Naive thymus-derived CD8-positive, alpha-beta T cell (primary cell): ENCODE results near the gene TRAF3. TPM values are rescaled to one million over a fixed set of nuclear protein-coding genes. Genes with fewer than 3 reads are reported as not detected.
"Not testable (repeated sequence)": the region's sequence is repeated elsewhere in the genome, so short reads cannot be mapped to it uniquely, and the experiment has no call there.

Experiments
- ATAC-seq, 2 donors: fragments of 150-1000 bp; cut with Tn5 transposase in 1 of 2; sonication (Bioruptor Pico), chemical (Tn5 transposase) in 1 of 2; 1 replicate in 1 of 2; 2 replicates in 1 of 2; pipeline ENCODE4 v1.10.0; 2021; ENCODE audit warnings: mild to moderate bottlenecking in 2 of 2, moderate library complexity in 2 of 2
- POLR2A ChIA-PET: fragments of 350-600 bp; sonication (Branson Sonifier 250); formaldehyde crosslinking; loops from one replicate; lab custom pipeline; 2021; ENCODE audit warnings: antibody characterized with exemption; lab: Charles Lee
- DNase-seq, 10 donors: peaks; one replicate each; pipeline versions ENCODE4 v3.0.0 to v3.0.0-alpha.2; 2020 to 2022
- H3K27ac Mint-ChIP-seq, 10 donors: one replicate each; pipeline ENCODE4 v1.8.0; 2020 to 2022; ENCODE audit warnings: mild to moderate bottlenecking in 10 of 10, mixed read lengths in 10 of 10, moderate library complexity in 4 of 10, inconsistent platforms in 1 of 10
- H3K27me3 Mint-ChIP-seq, 5 donors: one replicate each; pipeline ENCODE4 v1.8.0; 2021 to 2022; ENCODE audit warnings: mixed read lengths in 5 of 5
- H3K36me3 Mint-ChIP-seq, 3 donors: one replicate each; pipeline ENCODE4 v1.8.0; 2020 to 2022; ENCODE audit warnings: mixed read lengths in 3 of 3, mild to moderate bottlenecking in 2 of 3, inconsistent platforms in 1 of 3
- H3K4me1 Mint-ChIP-seq, 4 donors: one replicate each; pipeline ENCODE4 v1.8.0; 2021 to 2022; ENCODE audit warnings: mixed read lengths in 4 of 4
- H3K4me3 Mint-ChIP-seq, 10 donors: one replicate each; pipeline ENCODE4 v1.8.0; 2020 to 2022; ENCODE audit warnings: mild to moderate bottlenecking in 10 of 10, mixed read lengths in 10 of 10, moderate library complexity in 6 of 10, inconsistent platforms in 1 of 10
- H3K9me3 Mint-ChIP-seq, 9 donors: one replicate each; pipeline ENCODE4 v1.8.0; 2020 to 2022; ENCODE audit warnings: mixed read lengths in 9 of 9, mild to moderate bottlenecking in 3 of 9, inconsistent platforms in 1 of 9, moderate library complexity in 1 of 9
- polyA plus RNA-seq, 3 donors: library from polyadenylated mRNA; unstranded; fragments of 300-500 nt; fragmentation: Illumina TruSeq; gene quantifications; one replicate each; pipeline ENCODE4 v1.2.3, GENCODE V29; 2021
- total RNA-seq, 8 experiments: library from RNA in 2 of 8; stranded (reverse) in 2 of 8; gene quantifications; one replicate each; pipeline ENCODE4 v1.2.3 and lab custom pipeline; 2021 to 2026

TRAF3 gene
- total and polyA plus RNA-seq, 5 experiments from 2014 or later: 13.3 to 45.2 (median 18.5) TPM

GRCh38 chr14:102827716-102828115 lies 50.5 kb downstream of the TRAF3 start:
- DNase-seq (no peak), ATAC-seq (no peak)
- POLR2A ChIA-PET: no interaction called here

DNA sequence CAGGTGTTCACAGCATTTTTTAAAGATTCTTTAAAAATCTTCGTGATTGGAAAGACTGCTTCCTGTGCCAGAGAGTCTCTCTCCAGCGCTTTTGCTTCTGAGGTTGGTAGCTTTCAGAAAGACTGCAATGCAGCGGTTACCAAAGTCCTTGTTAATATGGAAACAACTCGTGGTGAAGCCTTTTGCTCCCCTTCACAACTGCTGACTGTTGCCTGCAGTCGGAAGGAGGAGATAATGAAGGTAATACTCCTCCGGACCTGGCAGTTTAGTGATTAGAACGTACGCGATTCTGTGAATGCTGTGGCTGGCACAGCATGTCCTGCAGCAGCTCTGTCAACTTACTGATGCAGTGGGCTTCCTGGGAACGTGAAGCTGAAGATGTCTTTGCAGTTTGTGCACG lies 50.9 kb downstream of the TRAF3 start:
- ATAC-seq: no peak
- peaks cover 31 to 58% (median 56%) of the 10 kb centered on the region in 4 donors for H3K4me1 Mint-ChIP-seq
- peak overlapping the region in 1 of 10 donors; percentile 34 for H3K4me3 Mint-ChIP-seq
- no peak for DNase-seq
- H3K9me3 Mint-ChIP-seq: no peaks in the 10 kb centered on the region
- H3K36me3 Mint-ChIP-seq: peaks cover 0 to 29% (median 7%) of the 10 kb centered on the region in 3 donors
- POLR2A ChIA-PET: no interaction called here
- H3K27me3 Mint-ChIP-seq: no peaks in the 10 kb centered on the region
- peak overlapping the region in 3 of 10 donors; percentile 44 to 84 (median 60) for H3K27ac Mint-ChIP-seq

More at GRCh38 chr14:102827716-102828115, 50.5 kb downstream of the TRAF3 start:
- Mint-ChIP-seq H3K4me3 (peak overlapping the region in 1 of 10 donors; percentile 26), H3K36me3 (peaks cover 0 to 25% (median 4%) of the 10 kb centered on the region in 3 donors), H3K4me1 (peaks cover 34 to 62% (median 57%) of the 10 kb centered on the region in 4 donors), H3K9me3 (no peaks in the 10 kb centered on the region), H3K27me3 (no peaks in the 10 kb centered on the region), H3K27ac (no peak overlapping the region)

- DNase-seq: no peak
- H3K27me3 Mint-ChIP-seq: no peaks in the 10 kb centered on the region
- no peaks in the 10 kb centered on the region for H3K9me3 Mint-ChIP-seq
- H3K4me3 Mint-ChIP-seq: no peak overlapping the region
- ATAC-seq: no peak
- peaks cover 29 to 50% (median 49%) of the 10 kb centered on the region in 4 donors for H3K4me1 Mint-ChIP-seq
- peaks cover 0 to 39% (median 14%) of the 10 kb centered on the region in 3 donors for H3K36me3 Mint-ChIP-seq
- POLR2A ChIA-PET: no interaction called here
- H3K27ac Mint-ChIP-seq: peak overlapping the region in 4 of 10 donors; percentile 35 to 79 (median 54)
Observed at GRCh38 chr14:102829016-102829548, 51.8 kb downstream of the TRAF3 start.

- H3K9me3 Mint-ChIP-seq: no peaks in the 10 kb centered on the region
- ATAC-seq (no peak), DNase-seq (no peak)
- peaks cover 4 to 52% (median 20%) of the 10 kb centered on the region in 3 donors for H3K36me3 Mint-ChIP-seq
- peak overlapping the region in 1 of 10 donors; percentile 41 for H3K4me3 Mint-ChIP-seq
- POLR2A ChIA-PET: interaction anchor here (0.6 kb wide), 1 partner anchor 21 kb away, joined by 3 read pairs; no protein-coding TSS in a partner anchor
- H3K4me1 Mint-ChIP-seq: peaks cover 34 to 54% (median 44%) of the 10 kb centered on the region in 4 donors
- no peaks in the 10 kb centered on the region for H3K27me3 Mint-ChIP-seq
- H3K27ac Mint-ChIP-seq: peak overlapping the region in 3 of 10 donors; percentile 28 to 63 (median 60)
Observed at GRCh38 chr14:102830474-102831045, 53.3 kb downstream of the TRAF3 start.

GRCh38 chr14:102831163-102831804 lies 54.0 kb downstream of the TRAF3 start:
- H3K4me1 Mint-ChIP-seq: peaks cover 29 to 49% (median 37%) of the 10 kb centered on the region in 4 donors
- H3K4me3 Mint-ChIP-seq: no peak overlapping the region
- ATAC-seq (no peak), DNase-seq (no peak)
- peak overlapping the region in 4 of 10 donors; percentile 15 to 35 (median 24) for H3K27ac Mint-ChIP-seq
- POLR2A ChIA-PET: interaction anchor here (0.6 kb wide), 1 partner anchor 22 kb away, joined by 3 read pairs; no protein-coding TSS in a partner anchor
- peaks cover 4 to 54% (median 20%) of the 10 kb centered on the region in 3 donors for H3K36me3 Mint-ChIP-seq
- no peaks in the 10 kb centered on the region for H3K27me3 Mint-ChIP-seq
- no peaks in the 10 kb centered on the region for H3K9me3 Mint-ChIP-seq

DNA sequence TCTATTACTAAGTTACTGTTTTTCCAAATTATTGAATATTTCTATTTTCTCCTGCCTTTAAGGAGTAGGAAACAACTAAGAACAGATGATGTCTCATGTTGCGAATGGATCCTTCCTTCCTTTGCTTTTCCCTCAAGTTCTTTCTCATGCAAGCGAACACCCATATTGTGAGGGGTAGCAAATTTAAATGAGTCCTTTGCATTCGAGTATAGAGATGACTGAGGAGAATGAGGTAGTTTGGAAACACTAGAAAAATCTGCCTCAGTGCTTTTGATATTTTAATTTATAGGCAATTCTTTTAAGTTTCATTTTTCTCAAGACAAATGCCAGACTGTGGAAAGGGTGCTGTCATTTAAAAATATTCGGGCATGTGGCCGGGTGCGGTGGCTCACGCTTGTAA lies 56.1 kb downstream of the TRAF3 start:
- DNase-seq: no peak
- Mint-ChIP-seq H3K4me3 (no peak overlapping the region), H3K27ac (no peak overlapping the region), H3K36me3 (peaks cover 4 to 67% (median 20%) of the 10 kb centered on the region in 3 donors), H3K9me3 (no peaks in the 10 kb centered on the region), H3K4me1 (peaks cover 20 to 45% (median 26%) of the 10 kb centered on the region in 4 donors), H3K27me3 (no peaks in the 10 kb centered on the region)
- POLR2A ChIA-PET: no interaction called here
- no peak for ATAC-seq

- peak overlapping the region in 2 of 10 donors; percentile 41 to 69 for H3K27ac Mint-ChIP-seq
- ATAC-seq: no peak
Observed at GRCh38 chr14:102833991-102834390, 56.7 kb downstream of the TRAF3 start.

DNA sequence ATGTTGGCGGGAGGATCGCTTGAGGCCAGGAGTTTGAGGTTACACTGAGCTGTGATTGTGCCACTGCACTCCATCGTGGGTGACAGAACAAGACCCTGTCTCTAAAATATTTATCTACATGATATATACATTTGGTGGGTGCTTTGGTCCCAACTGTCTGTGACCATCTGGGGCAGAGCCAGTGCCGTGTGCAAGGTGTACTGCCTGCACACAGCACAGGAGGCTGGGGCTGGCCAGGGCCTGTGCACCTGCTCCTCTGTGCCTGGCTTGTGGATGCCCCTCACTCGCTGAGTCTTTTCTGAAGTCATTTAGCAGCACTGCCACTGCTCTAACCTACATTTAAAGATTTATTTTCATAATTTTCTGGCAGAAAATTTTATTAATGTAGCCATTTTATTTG lies 58.7 kb downstream of the TRAF3 start:
- H3K27ac Mint-ChIP-seq: peak overlapping the region in 1 of 10 donors; percentile 15

More at GRCh38 chr14:102833991-102834390, 56.7 kb downstream of the TRAF3 start:
- no peak for DNase-seq
- Mint-ChIP-seq H3K4me3 (no peak overlapping the region), H3K4me1 (peaks cover 16 to 43% (median 23%) of the 10 kb centered on the region in 4 donors), H3K27me3 (no peaks in the 10 kb centered on the region), H3K9me3 (no peaks in the 10 kb centered on the region), H3K36me3 (peaks cover 4 to 72% (median 20%) of the 10 kb centered on the region in 3 donors)
- POLR2A ChIA-PET: no interaction called here

GRCh38 chr14:102837120-102837519 lies 59.9 kb downstream of the TRAF3 start:
- peaks cover 4 to 61% (median 16%) of the 10 kb centered on the region in 3 donors for H3K36me3 Mint-ChIP-seq
- H3K4me1 Mint-ChIP-seq: peaks cover 10 to 35% (median 12%) of the 10 kb centered on the region in 4 donors

More for the DNA sequence above, 58.7 kb downstream of the TRAF3 start:
- Mint-ChIP-seq H3K27me3 (no peaks in the 10 kb centered on the region), H3K9me3 (no peaks in the 10 kb centered on the region), H3K36me3 (peaks cover 4 to 69% (median 20%) of the 10 kb centered on the region in 3 donors), H3K4me1 (peaks cover 10 to 31% (median 17%) of the 10 kb centered on the region in 4 donors), H3K4me3 (no peak overlapping the region)
- ATAC-seq (no peak), DNase-seq (no peak)
- POLR2A ChIA-PET: no interaction called here

GRCh38 chr14:102838501-102838900 lies 61.3 kb downstream of the TRAF3 start:
- H3K27me3 Mint-ChIP-seq: no peaks in the 10 kb centered on the region
- POLR2A ChIA-PET: no interaction called here
- no peaks in the 10 kb centered on the region for H3K9me3 Mint-ChIP-seq
- peak overlapping the region in 2 of 10 donors; percentile 46 to 57 for H3K27ac Mint-ChIP-seq
- peaks cover 6 to 30% (median 13%) of the 10 kb centered on the region in 4 donors for H3K4me1 Mint-ChIP-seq
- no peak overlapping the region for H3K4me3 Mint-ChIP-seq
- ATAC-seq (no peak), DNase-seq (no peak)
- H3K36me3 Mint-ChIP-seq: peaks cover 4 to 53% (median 9%) of the 10 kb centered on the region in 3 donors

More at GRCh38 chr14:102837120-102837519, 59.9 kb downstream of the TRAF3 start:
- not testable (repeated sequence) for DNase-seq, H3K27me3 Mint-ChIP-seq, H3K4me3 Mint-ChIP-seq, H3K9me3 Mint-ChIP-seq, ATAC-seq
- POLR2A ChIA-PET: interaction anchor here (0.7 kb wide), 1 partner anchor 496 kb away, joined by 4 read pairs; no protein-coding TSS in a partner anchor
- peak overlapping the region in 2 of 10 donors; percentile 28 to 52 for H3K27ac Mint-ChIP-seq

DNA sequence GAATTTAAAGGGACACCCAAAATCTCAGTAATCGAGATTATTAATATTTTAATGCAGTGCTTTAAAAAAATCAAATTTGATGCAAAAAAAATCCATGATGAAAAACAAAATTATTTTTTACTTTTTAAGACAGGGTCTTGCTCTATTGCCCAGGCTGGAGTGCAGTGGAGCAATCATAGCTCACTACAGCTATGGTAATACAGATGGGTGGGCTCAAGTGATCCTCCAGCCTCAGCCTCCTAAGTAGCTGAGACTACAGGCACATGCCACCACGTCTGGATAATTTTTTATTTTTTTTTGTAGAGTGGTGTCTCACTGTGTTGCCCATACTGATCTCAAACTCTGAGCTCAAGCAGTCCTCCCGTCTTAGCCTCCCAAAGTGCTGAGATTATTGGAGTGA lies 62.9 kb downstream of the TRAF3 start:
- POLR2A ChIA-PET: no interaction called here

GRCh38 chr14:102840771-102841528 lies 63.7 kb downstream of the TRAF3 start:
- H3K9me3 Mint-ChIP-seq: no peaks in the 10 kb centered on the region
- POLR2A ChIA-PET: no interaction called here
- peaks cover 6 to 18% (median 9%) of the 10 kb centered on the region in 4 donors for H3K4me1 Mint-ChIP-seq
- DNase-seq (no peak), ATAC-seq (no peak)
- no peak overlapping the region for H3K27ac Mint-ChIP-seq
- peaks cover 0 to 32% (median 2%) of the 10 kb centered on the region in 3 donors for H3K36me3 Mint-ChIP-seq
- no peaks in the 10 kb centered on the region for H3K27me3 Mint-ChIP-seq
- no peak overlapping the region for H3K4me3 Mint-ChIP-seq

More for the DNA sequence above, 62.9 kb downstream of the TRAF3 start:
- Mint-ChIP-seq H3K36me3 (peaks cover 0 to 38% (median 2%) of the 10 kb centered on the region in 3 donors), H3K4me3 (no peak overlapping the region), H3K9me3 (no peaks in the 10 kb centered on the region), H3K27me3 (no peaks in the 10 kb centered on the region), H3K4me1 (peaks cover 8 to 24% (median 11%) of the 10 kb centered on the region in 4 donors), H3K27ac (peak overlapping the region in 1 of 10 donors; percentile 27)
- DNase-seq (no peak), ATAC-seq (no peak)
